K562 (cell line): ENCODE results near the gene TMEM273. TPM values are rescaled to one million over a fixed set of nuclear protein-coding genes. Genes with fewer than 3 reads are reported as not detected.
A peak's percentile ranks its signal among the peaks of the same experiment; 100 is the strongest.

Experiments used
- ARID2 ChIP-seq: fragments of 450-650 bp; IDR thresholded peaks from 2 replicates; pipeline ENCODE4 v1.6.1; 2017; ENCODE audit warnings: antibody characterized with exemption, mild to moderate bottlenecking
- ATF1 ChIP-seq, 2 experiments: fragments of 450-650 bp in 1 of 2; IDR thresholded peaks; 2 replicates each; pipeline ENCODE4 v1.6.1; 2016; ENCODE audit warnings: missing compliant biosample characterization in 1 of 2, missing genetic modification characterization in 1 of 2
- ATF7 ChIP-seq: fragments of 450-650 bp; IDR thresholded peaks from 2 replicates; pipeline ENCODE4 v1.7.1; 2014; ENCODE audit warnings: mild to moderate bottlenecking, moderate library complexity
- CTCFL ChIP-seq: IDR thresholded peaks from 2 replicates; pipeline ENCODE4 v1.6.1; 2011; ENCODE audit warnings: borderline replicate concordance, low read depth, mild to moderate bottlenecking, moderate library complexity, low read length; ENCODE audit not compliant: insufficient read depth, poor library complexity, severe bottlenecking
- LARP7 ChIP-seq: fragments of 450-650 bp; IDR thresholded peaks from 2 replicates; pipeline ENCODE4 v1.6.1; 2016
- LCOR ChIP-seq: sonication (generic); formaldehyde crosslinking; IDR thresholded peaks from 2 replicates; pipeline ENCODE4 v1.8.0; 2022; ENCODE audit warnings: mild to moderate bottlenecking, missing genetic modification reagents
- PATZ1 ChIP-seq: fragments of 250-450 bp; sonication (Bioruptor Pico); IDR thresholded peaks from 2 replicates; pipeline ENCODE4 v1.5.0; 2020; ENCODE audit warnings: mild to moderate bottlenecking, borderline replicate concordance
- PKNOX1 ChIP-seq: fragments of 450-650 bp; IDR thresholded peaks from 2 replicates; pipeline ENCODE4 v1.6.1; 2016
- PPARD ChIP-seq: fragments of 250-450 bp; sonication (Bioruptor Pico); IDR thresholded peaks from 2 replicates; pipeline ENCODE4 v1.8.0; 2022; ENCODE audit warnings: inconsistent platforms, mild to moderate bottlenecking, moderate library complexity
- PURB ChIP-seq: sonication (generic); formaldehyde crosslinking; IDR thresholded peaks from 2 replicates; pipeline ENCODE4 v1.9.0; 2021; ENCODE audit warnings: low read depth, mild to moderate bottlenecking, missing genetic modification reagents
- RREB1 ChIP-seq: fragments of 250-450 bp; sonication (Bioruptor Pico); IDR thresholded peaks from 2 replicates; pipeline ENCODE4 v1.4.0; 2020
- SIN3B ChIP-seq: fragments of 450-650 bp; IDR thresholded peaks from 2 replicates; pipeline ENCODE4 v1.6.1; 2017; ENCODE audit warnings: low read depth, mild to moderate bottlenecking, moderate library complexity
- SMAD4 ChIP-seq: fragments of 250-450 bp; sonication (Bioruptor Pico); conservative IDR thresholded peaks from 2 replicates; pipeline ENCODE4 v1.8.0; 2021; ENCODE audit warnings: inconsistent platforms, mild to moderate bottlenecking, moderate library complexity
- SMARCC2 ChIP-seq: fragments of 450-650 bp; IDR thresholded peaks from 2 replicates; pipeline ENCODE4 v1.6.1; 2017; ENCODE audit warnings: antibody characterized with exemption, moderate library complexity, mild to moderate bottlenecking, low read depth
- ZNF184 ChIP-seq: sonication (generic); formaldehyde crosslinking; IDR thresholded peaks from 2 replicates; pipeline ENCODE4 v1.5.0; 2020; ENCODE audit warnings: missing genetic modification reagents
- ZNF274 ChIP-seq: IDR thresholded peaks from 2 replicates; pipeline ENCODE4 v1.6.1; 2011; ENCODE audit warnings: low read depth, mild to moderate bottlenecking, low read length, moderate library complexity, borderline replicate concordance
- ZNF589 ChIP-seq: fragments of 200-800 bp; sonication (Bioruptor generic); IDR thresholded peaks from 2 replicates; pipeline ENCODE4 v1.6.1; 2016; ENCODE audit warnings: low read depth, missing genetic modification characterization, missing compliant biosample characterization
- ZNF695 ChIP-seq: fragments of 450-650 bp; formaldehyde crosslinking; IDR thresholded peaks from 2 replicates; pipeline ENCODE4 v1.4.0; 2020; ENCODE audit warnings: mild to moderate bottlenecking, moderate library complexity
- polyA plus RNA-seq, 8 experiments: library from polyadenylated mRNA; depleted of rRNA in 4 of 8; stranded (reverse) in 5 of 8; unstranded in 3 of 8; fragments of >200 nt; fragmentation: Nextera tagmentation in 2 of 8; fragmentation: Illumina TruSeq in 1 of 8; extraction: Ambion mirVana in 2 of 8; extraction: Trizol in 1 of 8; gene quantifications; 2 replicates each; pipeline versions ENCODE4 v1.2.1 to v1.2.3, GENCODE V29; 2011 to 2014; ENCODE audit warnings: inconsistent platforms in 1 of 8, missing spikeins in 1 of 8
- total RNA-seq, 7 experiments: library from RNA; depleted of rRNA in 6 of 7; stranded (reverse); fragments of >200 nt in 6 of 7; fragmentation: Illumina TruSeq in 2 of 7; extraction: Trizol in 2 of 7; gene quantifications; 2 replicates each; pipeline versions ENCODE4 v1.2.1 to v1.2.3, GENCODE V29; 2011 to 2021; ENCODE audit warnings: low replicate concordance in 1 of 7

The TMEM273 gene
- total and polyA plus RNA-seq, 9 of the 15 experiments (the other 6 are each of a cell fraction or from before 2014, with no cell fraction given), result 39.2 to 131 (median 95.6) TPM

GRCh38 chr10:49173201-49173772, 14.9 kb downstream of the TMEM273 start (continued):
- TF ChIP-seq PATZ1 (CRISPR knock-in tag) (no peak), ATF7 (peak; percentile 40; the same call in 1 of the 2 replicates), SIN3B (no peak), ZNF274 (no peak), SMARCC2 (peak; percentile 64; the same call in 1 of the 2 replicates), ZNF695 (CRISPR knock-in tag) (no peak), RREB1 (CRISPR knock-in tag) (no peak), PKNOX1 (peak; percentile 50), CTCFL (no peak), LCOR (CRISPR knock-in tag) (no peak), PPARD (no peak), ATF1 (CRISPR knock-in tag; IDR thresholded peaks at IDR 0.05) (no peak), ATF1 (tag; IDR thresholded peaks at IDR 0.05) (peak; percentile 70), LARP7 (peak; percentile 46; the same call in 1 of the 2 replicates), ZNF589 (CRISPR knock-in tag) (peak; percentile 38; the same call in 1 of the 2 replicates), PURB (no peak), SMAD4 (CRISPR knock-in tag) (peak; percentile 34; the same call in 1 of the 2 replicates), ARID2 (no peak), ZNF184 (CRISPR knock-in tag) (no peak)
